ENCODE data around the gene CST6.
A peak's percentile ranks its signal among the peaks of the same experiment; 100 is the strongest.

CST6 gene

DNA sequence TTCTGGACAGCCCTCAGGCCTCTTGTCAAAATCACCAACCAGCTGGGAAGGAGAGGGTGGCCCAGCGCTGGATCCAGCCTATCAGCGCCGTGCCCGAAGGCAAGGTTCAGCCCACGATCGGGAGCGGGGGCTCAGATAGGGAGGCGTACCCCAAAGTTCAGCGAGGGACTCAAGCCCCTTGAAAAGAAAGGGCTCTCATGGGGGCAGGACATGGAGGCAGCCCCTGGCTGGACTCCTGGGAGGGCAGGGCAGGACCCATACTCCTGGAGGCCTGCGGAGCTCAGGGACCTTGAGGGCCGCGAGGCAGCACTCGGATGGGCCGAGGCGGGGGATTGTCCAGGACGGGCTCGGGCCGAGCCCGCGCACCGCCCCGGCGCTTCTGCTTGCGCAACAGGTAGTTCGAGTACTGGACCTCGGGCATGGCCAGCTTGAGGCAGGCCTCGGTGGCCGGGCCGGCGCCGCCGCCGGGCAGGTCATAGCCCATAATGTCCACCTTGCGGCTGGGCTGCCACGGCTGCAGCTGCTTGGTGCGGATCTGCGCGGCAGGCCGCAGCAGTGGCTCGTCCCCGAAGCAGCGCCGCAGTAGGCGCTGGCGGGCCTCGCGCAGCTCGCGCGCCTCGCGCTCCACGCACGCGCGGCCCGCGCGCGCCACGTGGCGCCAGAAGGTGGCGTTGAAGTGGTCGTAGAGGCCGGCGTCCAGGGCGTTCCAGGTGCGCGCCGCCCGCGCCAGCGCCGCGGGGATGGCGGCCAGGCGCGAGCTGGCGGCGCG lies 30.6 kb downstream of the CST6 start:
- no peak overlapping the region for H3K4me3 ChIP-seq (ENCODE audit: low read depth, low read length)
- TF ChIP-seq, protein P1, sequence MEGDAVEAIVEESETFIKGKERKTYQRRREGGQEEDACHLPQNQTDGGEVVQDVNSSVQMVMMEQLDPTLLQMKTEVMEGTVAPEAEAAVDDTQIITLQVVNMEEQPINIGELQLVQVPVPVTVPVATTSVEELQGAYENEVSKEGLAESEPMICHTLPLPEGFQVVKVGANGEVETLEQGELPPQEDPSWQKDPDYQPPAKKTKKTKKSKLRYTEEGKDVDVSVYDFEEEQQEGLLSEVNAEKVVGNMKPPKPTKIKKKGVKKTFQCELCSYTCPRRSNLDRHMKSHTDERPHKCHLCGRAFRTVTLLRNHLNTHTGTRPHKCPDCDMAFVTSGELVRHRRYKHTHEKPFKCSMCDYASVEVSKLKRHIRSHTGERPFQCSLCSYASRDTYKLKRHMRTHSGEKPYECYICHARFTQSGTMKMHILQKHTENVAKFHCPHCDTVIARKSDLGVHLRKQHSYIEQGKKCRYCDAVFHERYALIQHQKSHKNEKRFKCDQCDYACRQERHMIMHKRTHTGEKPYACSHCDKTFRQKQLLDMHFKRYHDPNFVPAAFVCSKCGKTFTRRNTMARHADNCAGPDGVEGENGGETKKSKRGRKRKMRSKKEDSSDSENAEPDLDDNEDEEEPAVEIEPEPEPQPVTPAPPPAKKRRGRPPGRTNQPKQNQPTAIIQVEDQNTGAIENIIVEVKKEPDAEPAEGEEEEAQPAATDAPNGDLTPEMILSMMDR (IDR thresholded peaks at IDR 0.05; ENCODE audit: low read depth, low read length), result no peak

DNA sequence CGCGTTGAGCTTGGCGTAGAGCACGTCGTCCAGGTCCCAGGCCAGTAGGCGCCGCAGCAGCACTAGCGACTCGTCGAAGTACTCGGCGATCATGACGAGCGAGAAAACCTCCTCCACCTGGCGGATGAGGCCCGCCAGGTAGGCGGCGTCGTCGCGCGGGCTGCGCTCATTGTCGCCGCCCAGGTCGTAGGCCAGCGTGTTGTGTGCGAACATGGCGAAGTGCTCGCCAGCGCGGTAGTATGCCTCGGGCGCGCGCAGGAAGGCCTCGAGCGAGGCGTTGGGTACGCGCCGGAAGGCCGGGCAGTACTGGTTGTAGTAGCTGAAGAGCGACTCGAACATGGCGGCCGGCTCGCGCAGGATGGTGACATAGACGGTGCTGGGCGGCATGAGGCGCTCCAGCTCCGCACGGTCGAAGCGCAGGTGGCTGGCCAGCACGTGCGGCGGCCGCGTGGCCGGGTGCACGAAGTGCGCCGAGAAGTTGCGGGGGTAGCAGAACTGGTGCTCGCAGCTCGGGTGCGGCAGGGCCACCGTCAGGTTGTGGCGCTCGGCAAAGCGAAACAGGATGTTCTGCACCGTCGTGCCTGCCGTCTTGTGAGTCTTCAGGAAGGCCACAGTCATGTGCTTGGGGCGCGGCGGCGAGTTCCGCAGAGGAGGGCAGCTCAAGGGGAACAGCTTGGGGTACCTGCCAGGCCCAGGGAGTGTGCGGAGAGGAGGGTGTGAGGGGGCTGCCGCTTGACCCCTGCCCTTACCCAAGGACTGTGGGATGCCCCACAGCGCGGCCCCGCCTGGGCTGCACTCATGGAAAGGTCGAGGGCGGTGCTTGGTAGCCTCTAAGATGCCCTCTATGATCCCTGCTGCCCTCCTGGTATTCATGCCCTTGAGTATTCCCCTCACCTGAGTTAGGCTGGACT lies 31.4 kb downstream of the CST6 start:
- TF ChIP-seq, protein P1 (IDR thresholded peaks at IDR 0.05; ENCODE audit: low read depth, low read length), result no peak
- no peak overlapping the region for H3K4me3 ChIP-seq (ENCODE audit: low read depth, low read length)

DNA sequence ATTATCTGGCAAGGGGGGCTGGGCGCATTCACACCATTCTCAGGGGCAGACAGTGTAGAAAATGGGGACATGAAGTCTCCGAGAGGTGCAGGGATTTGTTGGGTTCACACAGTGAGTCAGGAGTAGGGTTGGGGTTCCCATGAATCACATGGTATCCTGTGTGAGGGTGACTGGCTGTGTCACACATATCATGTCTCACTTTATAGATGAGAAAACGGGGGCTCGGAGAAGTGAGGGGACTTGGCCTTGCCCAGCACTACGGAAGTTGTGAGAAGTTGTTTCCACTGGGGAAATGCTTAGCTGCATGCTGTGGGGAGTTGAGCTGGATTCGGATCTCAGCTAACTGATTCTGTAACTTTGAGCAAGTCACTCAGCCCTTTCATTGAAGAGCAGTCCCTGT lies 32.9 kb downstream of the CST6 start:
- no peak overlapping the region for H3K4me3 ChIP-seq (ENCODE audit: low read depth, low read length)
- TF ChIP-seq, protein P1 (IDR thresholded peaks at IDR 0.05; ENCODE audit: low read depth, low read length), result no peak

DNA sequence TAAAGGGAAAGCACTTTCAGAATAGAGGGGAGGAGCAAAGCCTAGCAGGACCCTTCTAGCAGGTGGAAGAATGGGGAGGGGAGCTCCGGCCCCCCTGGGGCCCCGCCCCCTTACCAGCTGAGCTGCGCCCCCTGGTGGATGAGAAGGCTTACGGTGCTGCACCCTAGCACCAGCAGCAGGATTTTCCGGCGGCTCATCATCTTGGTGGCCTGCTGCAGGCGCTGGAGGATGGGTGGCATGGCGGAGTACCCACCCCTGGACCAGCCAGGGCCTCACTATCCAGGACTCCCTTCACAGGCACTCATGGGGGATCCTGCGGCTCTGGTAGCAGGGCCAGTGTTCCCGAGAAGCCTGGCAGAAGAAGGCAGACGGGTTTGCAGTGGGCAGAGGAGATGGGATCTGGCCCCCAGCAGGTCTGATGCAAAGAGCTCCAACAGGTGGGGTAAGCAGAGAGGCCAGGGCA lies 33.4 kb downstream of the CST6 start:
- TF ChIP-seq, protein P1 (IDR thresholded peaks at IDR 0.05; ENCODE audit: low read depth, low read length), result peak; percentile 85

DNA sequence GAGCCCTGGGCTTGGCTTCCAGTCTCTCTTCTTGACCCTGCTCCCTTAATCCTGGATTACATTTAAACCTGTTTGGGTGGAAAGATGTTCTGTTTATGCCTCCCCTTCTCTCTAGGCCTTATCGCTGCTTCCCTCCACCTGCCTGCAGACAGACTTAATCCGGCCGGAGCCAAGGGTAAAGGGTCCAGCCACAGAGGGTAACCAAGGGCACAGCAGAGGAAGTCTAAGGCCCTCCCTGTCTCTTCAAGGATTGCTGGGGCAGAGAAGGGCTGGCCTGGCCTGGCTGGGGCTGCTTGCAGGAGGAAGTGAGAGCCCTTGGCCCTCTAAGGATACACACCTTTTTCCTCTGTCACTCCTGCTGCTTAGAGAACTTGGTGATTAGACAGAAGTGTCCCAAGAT lies 35.1 kb downstream of the CST6 start:
- TF ChIP-seq, protein P1 (IDR thresholded peaks at IDR 0.05; ENCODE audit: low read depth, low read length), result no peak
- H3K4me3 ChIP-seq (ENCODE audit: low read depth, low read length), result no peak overlapping the region

More for the DNA sequence above, 33.4 kb downstream of the CST6 start:
- no peak overlapping the region for H3K4me3 ChIP-seq (ENCODE audit: low read depth, low read length)

DNA sequence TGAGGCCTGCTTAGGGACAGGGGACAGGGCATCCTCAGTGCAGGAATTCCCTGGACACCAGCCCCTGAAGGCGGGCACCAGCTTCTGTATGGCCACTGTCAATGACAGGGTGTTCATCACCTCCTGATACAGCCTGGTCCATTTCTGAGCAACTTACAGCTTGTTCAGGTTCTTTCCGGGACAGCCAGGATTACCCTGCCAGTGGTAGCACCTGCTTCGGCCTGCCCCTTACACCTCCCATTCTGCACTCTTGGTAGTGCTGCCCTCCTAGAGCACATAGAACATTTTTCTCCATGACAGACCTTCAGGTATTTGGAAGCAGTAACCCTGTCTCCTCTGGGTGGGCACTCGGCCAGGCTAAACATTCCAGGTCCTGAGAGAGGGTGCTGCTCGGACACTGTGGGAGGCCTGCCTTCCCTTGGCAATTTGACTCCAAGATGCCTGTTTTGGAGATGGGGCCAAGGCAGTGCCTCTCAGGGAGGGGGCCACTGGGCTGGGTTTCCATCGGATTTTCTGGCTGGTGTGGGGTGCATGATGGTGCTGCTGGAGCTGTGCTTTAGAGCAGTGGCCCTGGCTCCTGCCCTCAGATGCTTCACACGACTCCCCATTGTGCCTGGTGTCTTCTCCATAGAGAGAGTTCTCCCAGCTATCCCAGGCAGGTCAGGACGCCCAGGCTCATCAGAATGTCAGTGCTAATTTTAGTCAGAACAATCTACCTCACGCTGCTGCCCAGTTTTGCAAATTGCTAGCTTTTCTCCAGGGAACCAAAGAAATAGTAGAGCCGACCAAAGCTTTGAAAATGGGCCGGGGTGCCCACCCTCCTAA lies 35.9 kb downstream of the CST6 start:
- H3K4me3 ChIP-seq (ENCODE audit: low read depth, low read length), result no peak overlapping the region

More for the DNA sequence above, 35.9 kb downstream of the CST6 start:
- TF ChIP-seq, protein P1 (IDR thresholded peaks at IDR 0.05; ENCODE audit: low read depth, low read length), result no peak
